Panc1 (cell line): ENCODE data around the gene PPIA. TPM values are rescaled to one million over a fixed set of nuclear protein-coding genes. Genes with fewer than 3 reads are reported as not detected.
A peak's percentile ranks its signal among the peaks of the same experiment; 100 is the strongest.

Source experiments
- ATAC-seq: fragments of 200-7000 bp; cut with Tn5 transposase; 2 replicates; pipeline ENCODE4 v1.9.1; 2020; ENCODE audit warnings: mild to moderate bottlenecking, moderate library complexity
- BruUV-seq: library from RNA; stranded (reverse); fragments of 400-500 nt; replicated peaks from 2 replicates; lab custom pipeline; 2021; lab: Mats Ljungman, UMichigan
- CTCF ChIA-PET: fragments of 300-600 bp; sonication (Branson Sonifier 250); formaldehyde crosslinking; loops from one replicate; lab custom pipeline; 2022; ENCODE audit warnings: antibody characterized with exemption; lab: Charles Lee
- POLR2A ChIA-PET: fragments of 300-600 bp; sonication (Branson Sonifier 250); formaldehyde crosslinking; loops from one replicate; lab custom pipeline; 2022; ENCODE audit warnings: antibody characterized with exemption; lab: Charles Lee
- DNase-seq: peaks from one replicate; pipeline ENCODE4 v3.0.0-alpha.2; 2010; ENCODE audit warnings: low read depth, low spot score
- H3K27ac ChIP-seq: 2 replicates; pipeline ENCODE4 v1.5.1; 2011; ENCODE audit warnings: mild to moderate bottlenecking, low read length, inconsistent platforms
- H3K27me3 ChIP-seq: fragments of 200-500 bp; sonication (Bioruptor generic); 2 replicates; pipeline ENCODE4 v1.6.0; 2014; ENCODE audit warnings: low read length, inconsistent platforms; ENCODE audit not compliant: control insufficient read depth, insufficient read depth
- H3K36me3 ChIP-seq: fragments of 200-500 bp; sonication (Bioruptor generic); 2 replicates; pipeline ENCODE4 v1.5.1; 2014; ENCODE audit warnings: inconsistent platforms, mild to moderate bottlenecking, low read length, moderate library complexity; ENCODE audit not compliant: control insufficient read depth, insufficient read depth
- H3K4me1 ChIP-seq: 2 replicates; pipeline ENCODE4 v1.5.1; 2011; ENCODE audit warnings: inconsistent platforms, mild to moderate bottlenecking, low read length, moderate library complexity; ENCODE audit not compliant: control insufficient read depth, insufficient read depth
- H3K4me3 ChIP-seq, 2 experiments: 2 replicates each; pipeline ENCODE4 v1.5.1; 2011 to 2012; ENCODE audit warnings: low read depth in 2 of 2, low read length in 2 of 2, mild to moderate bottlenecking in 2 of 2, inconsistent platforms in 1 of 2, moderate library complexity in 1 of 2
- H3K9me3 ChIP-seq: fragments of 200-500 bp; sonication (Bioruptor generic); 2 replicates; pipeline ENCODE4 v1.5.1; 2014; ENCODE audit warnings: low read depth, mild to moderate bottlenecking, inconsistent platforms, low read length, moderate library complexity; ENCODE audit not compliant: control insufficient read depth, insufficient read depth
- CTCF ChIP-seq: fragments of 450-650 bp; IDR thresholded peaks from 2 replicates; pipeline ENCODE4 v1.5.1; 2017; ENCODE audit warnings: mild to moderate bottlenecking
- POLR2AphosphoS5 ChIP-seq: IDR thresholded peaks from 2 replicates; pipeline ENCODE4 v1.6.1; 2012; ENCODE audit warnings: mild to moderate bottlenecking, low read depth, low read length, moderate library complexity
- REST ChIP-seq, 2 experiments: IDR thresholded peaks; 2 replicates each; pipeline ENCODE4 v1.6.1; 2011 to 2012; ENCODE audit warnings: low read depth in 2 of 2, control low read depth in 1 of 2, low read length in 1 of 2, mild to moderate bottlenecking in 1 of 2, moderate library complexity in 1 of 2; ENCODE audit not compliant: insufficient read depth in 1 of 2
- SIN3A ChIP-seq: IDR thresholded peaks from 2 replicates; pipeline ENCODE4 v1.6.1; 2012; ENCODE audit warnings: low read depth, mild to moderate bottlenecking, low read length, moderate library complexity, borderline replicate concordance; ENCODE audit not compliant: insufficient read depth
- TCF7L2 ChIP-seq: IDR thresholded peaks from 2 replicates; pipeline ENCODE4 v1.6.1; 2011; ENCODE audit warnings: mild to moderate bottlenecking, low read depth, low read length, inconsistent platforms
- in situ Hi-C: cut with HindIII; loops from 2 replicates; pipeline ENCODE4 v1.10.0; 2016; ENCODE audit warnings: low sequenced_read_pairs, low pct_unique_long_range_greater_than_20kb
- intact Hi-C: fragments of 100-400 bp; cut with micrococcal nuclease; formaldehyde crosslinking; loops from one replicate; pipeline ENCODE4 v1.10.0; 2022; ENCODE audit not compliant: unreplicated experiment
- total RNA-seq: library from RNA; stranded (reverse); gene quantifications from one replicate; pipeline ENCODE4 v1.2.1, GENCODE V29; 2021; ENCODE audit not compliant: unreplicated experiment

PPIA gene
- total RNA-seq, 1 experiment from 2014 or later = 3,706 TPM

- Histone ChIP-seq H3K9me3 (no peaks in the 10 kb centered on the region), H3K4me1 (peaks cover 23% of the 10 kb centered on the region), H3K36me3 (peaks cover 10% of the 10 kb centered on the region; the same call in 1 of the 2 replicates), H3K4me3 (peak overlapping the region; percentile 75 to 96), H3K27me3 (no peaks in the 10 kb centered on the region), H3K27ac (peak overlapping the region; percentile 96)
- intact Hi-C loops (loop anchor here (5.0 kb wide), 1 partner anchor 260 kb away; no protein-coding TSS in a partner anchor), in situ Hi-C loops (no loop called here)
- BruUV-seq = no TSS peak
- ATAC-seq = no peak
- TF ChIP-seq POLR2AphosphoS5 (no peak), REST (IDR thresholded peaks at IDR 0.05; ENCODE audit: insufficient read depth in 1 of 2, low read depth in 2 of 2, low read length in 1 of 2) (no peak), SIN3A (no peak; the same call in 1 of the 2 replicates), CTCF (no peak), TCF7L2 (no peak)
- POLR2A ChIA-PET = interaction anchor here (0.5 to 1.2 kb wide), 5 partner anchors 28 to 273 kb away, joined by 3 read pairs; partner anchors contain the start of gene DDX56
- CTCF ChIA-PET = interaction anchor here (1.4 to 1.8 kb wide), 2 partner anchors 11 to 126 kb away, joined by 5 read pairs; no protein-coding TSS in a partner anchor
- no peak for DNase-seq
Observed at GRCh38 chr7:44846816-44847508, 50.5 kb downstream of the PPIA start.

- Histone ChIP-seq H3K36me3 (peaks cover 4% of the 10 kb centered on the region; the same call in 1 of the 2 replicates), H3K27me3 (no peaks in the 10 kb centered on the region), H3K27ac (peak overlapping the region; percentile 96), H3K4me3 (peak overlapping the region; percentile 75 to 96), H3K4me1 (peaks cover 23% of the 10 kb centered on the region), H3K9me3 (no peaks in the 10 kb centered on the region)
- in situ Hi-C loops (no loop called here), intact Hi-C loops (loop anchor here (5.0 kb wide), 1 partner anchor 260 kb away; no protein-coding TSS in a partner anchor)
- ChIA-PET CTCF (interaction anchor here (1.4 to 1.8 kb wide), 2 partner anchors 11 to 125 kb away, joined by 5 read pairs; no protein-coding TSS in a partner anchor), POLR2A (interaction anchor here (0.6 to 1.2 kb wide), 2 partner anchors 27 to 53 kb away, joined by 3 read pairs; no protein-coding TSS in a partner anchor)
- ATAC-seq (peak; percentile 86), DNase-seq (peak; percentile 72)
- BruUV-seq = no TSS peak
- TF ChIP-seq REST (IDR thresholded peaks at IDR 0.05; ENCODE audit: insufficient read depth in 1 of 2, low read depth in 2 of 2, low read length in 1 of 2) (no peak), POLR2AphosphoS5 (0 out of 2 replicates have a peak, but pooled peaks have one; percentile 5), TCF7L2 (peak; percentile 2; the same call in 1 of the 2 replicates), SIN3A (peak; percentile 93; the same call in 1 of the 2 replicates), CTCF (peak; percentile 99)
Observed at GRCh38 chr7:44847509-44847919, 51.0 kb downstream of the PPIA start.
